Tibial nerve (tissue), 3 donors: ENCODE data around the gene PHF12.

ENCODE experiments used
- POLR2A ChIP-seq, 2 donors: fragments of 450-650 bp; IDR thresholded peaks; one replicate each; pipeline ENCODE4 v1.6.1; 2017; ENCODE audit warnings: antibody characterized with exemption in 2 of 2, mild to moderate bottlenecking in 2 of 2, moderate library complexity in 2 of 2
- TF ChIP-seq, protein P1 (sequence below), 5 experiments: fragments of 200-600 bp in 3 of 5; fragments of 450-650 bp in 2 of 5; sonication (generic) in 3 of 5; IDR thresholded peaks; one replicate each; pipeline ENCODE4 v1.5.1; 2016 to 2019; ENCODE audit warnings: antibody characterized with exemption in 5 of 5, mild to moderate bottlenecking in 3 of 5, moderate library complexity in 2 of 5

DNA sequence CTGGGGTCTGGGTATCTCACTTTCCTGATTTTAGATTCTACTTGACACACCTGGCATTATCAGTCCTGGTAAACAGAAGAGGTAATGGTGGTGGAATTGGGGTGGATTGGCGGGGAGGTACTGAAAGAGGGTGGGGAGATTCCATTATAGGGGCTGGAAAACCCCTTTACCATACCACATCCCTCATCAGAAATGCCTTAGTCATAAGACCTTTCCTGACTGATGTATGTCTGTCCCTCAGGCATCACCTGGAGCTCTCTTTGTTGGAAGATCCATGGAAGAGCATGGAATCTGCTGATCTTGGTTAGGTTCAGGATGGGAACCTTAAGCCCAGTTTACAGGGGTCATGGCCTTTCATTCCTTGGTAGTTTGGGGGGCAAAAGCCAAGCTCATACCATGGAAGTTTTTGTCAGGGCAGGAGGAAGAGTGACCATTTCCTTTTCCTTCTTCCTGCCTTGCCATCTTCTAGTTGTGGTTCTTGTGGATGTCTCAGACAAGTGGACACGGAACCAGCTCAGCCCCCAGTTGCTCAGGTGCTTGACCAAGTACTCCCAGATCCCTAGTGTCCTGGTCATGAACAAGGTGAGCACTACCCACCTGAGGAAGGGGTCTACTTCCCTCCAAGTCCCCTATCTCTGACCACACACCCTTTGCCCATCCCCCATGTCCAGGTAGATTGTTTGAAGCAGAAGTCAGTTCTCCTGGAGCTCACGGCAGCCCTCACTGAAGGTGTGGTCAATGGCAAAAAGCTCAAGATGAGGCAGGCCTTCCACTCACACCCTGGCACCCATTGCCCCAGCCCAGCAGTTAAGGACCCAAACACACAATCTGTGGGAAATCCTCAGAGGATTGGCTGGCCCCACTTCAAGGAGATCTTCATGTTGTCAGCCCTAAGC is 93.2 kb downstream of the PHF12 start:
- TF ChIP-seq, protein P1, sequence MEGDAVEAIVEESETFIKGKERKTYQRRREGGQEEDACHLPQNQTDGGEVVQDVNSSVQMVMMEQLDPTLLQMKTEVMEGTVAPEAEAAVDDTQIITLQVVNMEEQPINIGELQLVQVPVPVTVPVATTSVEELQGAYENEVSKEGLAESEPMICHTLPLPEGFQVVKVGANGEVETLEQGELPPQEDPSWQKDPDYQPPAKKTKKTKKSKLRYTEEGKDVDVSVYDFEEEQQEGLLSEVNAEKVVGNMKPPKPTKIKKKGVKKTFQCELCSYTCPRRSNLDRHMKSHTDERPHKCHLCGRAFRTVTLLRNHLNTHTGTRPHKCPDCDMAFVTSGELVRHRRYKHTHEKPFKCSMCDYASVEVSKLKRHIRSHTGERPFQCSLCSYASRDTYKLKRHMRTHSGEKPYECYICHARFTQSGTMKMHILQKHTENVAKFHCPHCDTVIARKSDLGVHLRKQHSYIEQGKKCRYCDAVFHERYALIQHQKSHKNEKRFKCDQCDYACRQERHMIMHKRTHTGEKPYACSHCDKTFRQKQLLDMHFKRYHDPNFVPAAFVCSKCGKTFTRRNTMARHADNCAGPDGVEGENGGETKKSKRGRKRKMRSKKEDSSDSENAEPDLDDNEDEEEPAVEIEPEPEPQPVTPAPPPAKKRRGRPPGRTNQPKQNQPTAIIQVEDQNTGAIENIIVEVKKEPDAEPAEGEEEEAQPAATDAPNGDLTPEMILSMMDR (IDR thresholded peaks at IDR 0.05) = no peak
- TF ChIP-seq POLR2A (IDR thresholded peaks at IDR 0.05) = no peak
